IPS DF 6.9 (cell line): Measurements from ENCODE around the gene GBF1.

Experiments used
- DNase-seq: peaks from one replicate; pipeline ENCODE4 v3.0.0-alpha.2; 2013; ENCODE audit warnings: low read depth, low spot score
- H3K27ac ChIP-seq: one replicate; pipeline ENCODE4 v1.5.1; 2013; ENCODE audit warnings: low read length, control low read depth
- H3K27me3 ChIP-seq: 2 replicates; pipeline ENCODE4 v1.6.1; 2013; ENCODE audit warnings: mild to moderate bottlenecking, low read length; ENCODE audit not compliant: control insufficient read depth, insufficient read depth
- H3K36me3 ChIP-seq: 2 replicates; pipeline ENCODE4 v1.6.1; 2013; ENCODE audit warnings: low read length; ENCODE audit not compliant: control insufficient read depth, insufficient read depth
- H3K4me1 ChIP-seq: 2 replicates; pipeline ENCODE4 v1.6.1; 2013; ENCODE audit warnings: low read length; ENCODE audit not compliant: control insufficient read depth, insufficient read depth
- H3K4me3 ChIP-seq: 2 replicates; pipeline ENCODE4 v1.5.1; 2013; ENCODE audit warnings: mild to moderate bottlenecking, low read length
- H3K9me3 ChIP-seq: 2 replicates; pipeline ENCODE4 v1.6.1; 2013; ENCODE audit warnings: low read length, inconsistent platforms; ENCODE audit not compliant: control insufficient read depth, insufficient read depth
- whole genome bisulfite sequencing: extraction: QIAGEN DNeasy Blood & Tissue Kit; methylation state at CpG from one replicate; pipeline ENCODE4 v1.1.7; 2013; ENCODE audit warnings: mixed read lengths, missing lambda C conversion rate; ENCODE audit not compliant: insufficient read length, insufficient coverage; 5-methylcytosine and 5-hydroxymethylcytosine counted together

The GBF1 gene

DNA sequence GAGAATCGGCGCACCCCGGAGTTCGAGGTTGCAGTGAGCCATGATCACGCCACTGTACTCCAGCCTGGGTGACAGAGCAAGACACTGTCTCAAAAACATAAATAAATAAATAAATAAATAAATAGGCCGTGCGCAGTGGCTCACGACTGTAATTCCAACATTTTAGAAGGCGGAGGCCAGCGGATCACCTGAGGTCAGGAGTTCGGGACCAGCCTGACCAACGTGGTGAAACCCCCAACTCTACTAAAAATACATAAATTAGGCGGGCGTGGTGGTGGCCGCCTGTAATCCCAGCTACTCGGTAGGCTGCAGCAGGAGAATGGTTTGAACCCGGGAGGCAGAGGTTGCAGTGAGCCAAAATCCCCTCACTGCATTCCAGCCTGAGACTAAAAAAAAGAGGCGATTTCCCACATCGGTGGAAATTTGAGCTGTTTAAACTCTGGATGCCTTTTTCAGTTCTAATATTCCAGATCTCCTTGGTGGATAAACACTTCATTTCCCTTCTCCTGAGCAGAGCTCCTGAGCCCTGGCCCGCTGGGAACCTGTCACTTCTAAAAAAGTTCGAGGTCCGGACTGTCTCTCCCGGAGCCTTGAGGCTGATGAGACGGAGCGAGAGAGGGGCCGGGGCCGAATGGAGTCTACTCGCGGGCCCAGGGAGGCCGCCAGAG is 148.2 kb downstream of the GBF1 start:
- WGBS: no CpG with 5 or more reads among the region's 30 CpGs
- Histone ChIP-seq H3K4me1 (peaks cover 3% of the 10 kb centered on the region; the same call in 1 of the 2 replicates), H3K36me3 (no peaks in the 10 kb centered on the region), H3K4me3 (peak overlapping the region; percentile 55; the same call in 1 of the 2 replicates), H3K27me3 (peaks cover 5% of the 10 kb centered on the region; the same call in 1 of the 2 replicates), H3K27ac (no peak overlapping the region), H3K9me3 (no peaks in the 10 kb centered on the region)
- DNase-seq: no peak

DNA sequence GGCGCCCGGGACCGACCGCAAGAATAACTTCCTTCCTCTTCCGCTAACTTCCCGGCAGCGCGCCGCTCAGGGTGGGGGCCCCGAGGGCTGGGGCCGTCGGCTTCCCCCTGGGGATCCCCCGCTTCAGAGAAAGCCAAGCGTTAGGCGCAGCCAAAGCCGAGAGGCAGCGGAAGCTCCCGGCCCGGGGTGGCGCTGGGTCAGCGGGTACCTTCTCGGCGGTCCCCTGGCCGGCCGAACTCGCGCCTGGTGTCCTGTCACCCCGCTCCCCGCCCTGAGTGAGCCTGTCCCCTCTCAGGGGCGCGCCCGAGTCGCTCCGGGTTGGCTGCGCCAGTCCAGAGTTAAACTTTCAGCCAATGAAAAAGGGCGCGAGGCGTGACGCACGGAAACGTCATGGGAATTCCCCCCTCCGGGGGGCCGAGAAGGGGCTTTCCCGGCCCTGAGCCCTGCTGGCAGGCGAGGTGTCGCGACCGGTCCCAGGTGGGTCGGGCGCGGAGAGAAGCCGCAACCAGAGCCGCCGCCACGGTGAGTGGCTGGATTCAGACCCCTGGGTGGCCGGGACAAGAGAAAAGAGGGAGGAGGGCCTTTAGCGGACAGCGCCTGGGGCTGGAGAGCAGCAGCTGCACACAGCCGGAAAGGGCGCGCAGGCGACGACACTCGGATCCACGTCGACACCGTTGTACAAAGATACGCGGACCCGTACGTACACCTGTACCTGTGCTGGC is 148.9 kb downstream of the GBF1 start:
- H3K4me3 ChIP-seq: peak overlapping the region; percentile 55; the same call in 1 of the 2 replicates
- WGBS: no CpG with 5 or more reads among the region's 71 CpGs
- peaks cover 5% of the 10 kb centered on the region; the same call in 1 of the 2 replicates for H3K27me3 ChIP-seq
- H3K4me1 ChIP-seq: peaks cover 3% of the 10 kb centered on the region; the same call in 1 of the 2 replicates
- no peak for DNase-seq
- no peaks in the 10 kb centered on the region for H3K36me3 ChIP-seq
- H3K27ac ChIP-seq: no peak overlapping the region
- H3K9me3 ChIP-seq: no peaks in the 10 kb centered on the region

DNA sequence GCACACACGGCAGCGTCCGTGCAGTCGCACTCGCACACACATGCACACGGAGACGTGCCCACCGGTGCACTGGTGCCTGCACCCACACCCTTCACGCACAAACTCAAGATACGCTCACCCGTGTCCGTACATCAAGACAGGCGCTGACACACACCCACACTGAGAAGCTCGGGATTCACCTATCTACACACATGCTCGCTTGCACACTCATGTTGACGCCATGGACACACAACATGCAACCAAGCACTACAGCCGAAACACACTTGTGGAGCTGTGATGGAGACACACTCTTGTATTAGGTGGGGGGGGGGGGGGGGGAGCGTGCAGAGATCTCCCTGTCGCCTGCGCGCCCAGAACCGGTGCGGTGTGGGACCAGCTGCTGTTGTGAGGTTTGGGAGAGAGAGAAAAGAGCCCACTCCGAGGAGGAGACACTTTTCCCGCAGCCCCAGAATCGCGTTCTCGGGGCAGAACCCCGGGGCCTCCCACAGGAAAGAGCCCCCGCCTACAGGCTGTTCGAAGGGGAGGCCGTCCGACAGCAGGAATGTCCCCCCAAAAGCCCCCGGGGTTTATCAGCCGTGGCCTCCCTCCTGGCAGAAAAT is 149.6 kb downstream of the GBF1 start:
- no peak for DNase-seq
- WGBS: no CpG with 5 or more reads among the region's 35 CpGs

DNA sequence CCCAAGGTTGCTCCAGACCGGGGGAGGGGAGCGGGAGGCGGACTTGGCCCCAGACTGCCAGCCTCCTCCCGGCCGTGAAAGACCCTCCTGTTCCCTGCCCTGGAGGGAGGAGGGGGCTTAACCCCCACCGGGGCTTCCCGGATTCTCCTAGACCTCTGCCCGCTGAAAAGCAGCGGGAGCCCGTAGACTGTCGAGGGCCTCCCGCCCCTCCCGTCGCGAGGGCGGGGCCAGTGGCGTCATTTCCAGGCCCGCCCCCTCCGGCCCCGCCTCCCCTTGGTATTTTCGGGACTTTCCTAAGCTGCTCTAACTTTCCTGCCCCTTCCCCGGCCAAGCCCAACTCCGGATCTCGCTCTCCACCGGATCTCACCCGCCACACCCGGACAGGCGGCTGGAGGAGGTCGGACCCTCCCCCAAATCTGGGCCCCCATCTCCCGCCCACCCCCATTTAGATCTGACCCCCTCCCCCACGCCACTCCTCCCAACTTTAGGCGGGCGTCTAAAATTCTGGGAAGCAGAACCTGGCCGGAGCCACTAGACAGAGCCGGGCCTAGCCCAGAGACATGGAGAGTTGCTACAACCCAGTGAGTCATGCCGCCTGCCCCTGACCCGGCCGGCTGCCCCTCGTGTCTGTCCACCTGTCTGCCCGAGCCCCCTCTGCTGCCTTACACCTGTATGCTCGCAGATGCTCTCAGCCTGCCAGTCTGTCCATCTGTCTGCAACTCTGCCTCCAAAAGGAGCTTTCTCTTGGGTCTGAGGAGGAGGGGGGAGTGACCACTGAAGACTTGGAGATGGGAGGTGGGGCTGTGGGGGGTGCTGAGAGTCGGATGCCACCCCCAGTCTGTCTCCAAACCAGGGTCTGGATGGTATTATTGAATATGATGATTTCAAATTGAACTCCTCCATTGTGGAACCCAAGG is 150.3 kb downstream of the GBF1 start, which contains the start of gene NFKB2:
TSS of gene NFKB2 (plus strand) at position 306 of the 917 bp plus-strand sequence. CDS start at position 561, 255 bp downstream.
- no peak for DNase-seq

More for the DNA sequence above, 149.6 kb downstream of the GBF1 start:
- H3K27me3 ChIP-seq: peaks cover 5% of the 10 kb centered on the region; the same call in 1 of the 2 replicates
- H3K4me3 ChIP-seq: peak overlapping the region; percentile 55; the same call in 1 of the 2 replicates
- no peaks in the 10 kb centered on the region; the same call in 1 of the 2 replicates for H3K36me3 ChIP-seq
- peaks cover 6% of the 10 kb centered on the region; the same call in 1 of the 2 replicates for H3K4me1 ChIP-seq
- no peak overlapping the region for H3K27ac ChIP-seq
- no peaks in the 10 kb centered on the region for H3K9me3 ChIP-seq

DNA sequence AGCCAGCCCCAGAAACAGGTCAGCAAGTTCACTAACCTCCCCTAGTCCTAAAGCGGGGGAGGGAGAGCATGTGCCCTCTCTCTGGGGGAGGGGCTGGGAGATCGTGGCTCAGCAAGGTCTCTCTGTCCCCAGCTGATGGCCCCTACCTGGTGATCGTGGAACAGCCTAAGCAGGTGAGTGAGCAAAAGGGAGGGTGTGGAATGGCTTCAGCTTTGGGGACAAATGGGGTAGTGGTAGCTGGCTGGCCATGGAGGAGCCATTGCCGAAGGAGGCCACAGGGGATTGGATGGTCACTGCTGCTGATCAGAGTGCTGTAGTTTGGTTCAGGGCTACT is 151.0 kb downstream of the GBF1 start:
- H3K4me3 ChIP-seq: peak overlapping the region; percentile 37; the same call in 1 of the 2 replicates
- H3K4me1 ChIP-seq: peaks cover 6% of the 10 kb centered on the region; the same call in 1 of the 2 replicates
- no peak overlapping the region for H3K27ac ChIP-seq
- DNase-seq: no peak
- H3K36me3 ChIP-seq: no peaks in the 10 kb centered on the region; the same call in 1 of the 2 replicates
- peaks cover 5% of the 10 kb centered on the region; the same call in 1 of the 2 replicates for H3K27me3 ChIP-seq
- WGBS: no CpG with 5 or more reads among the region's 4 CpGs
- H3K9me3 ChIP-seq: no peaks in the 10 kb centered on the region

More for the DNA sequence above, 150.3 kb downstream of the GBF1 start, which contains the start of gene NFKB2:
- no peaks in the 10 kb centered on the region for H3K9me3 ChIP-seq
- peaks cover 5% of the 10 kb centered on the region; the same call in 1 of the 2 replicates for H3K27me3 ChIP-seq
- WGBS: no CpG with 5 or more reads among the region's 42 CpGs
- H3K36me3 ChIP-seq: no peaks in the 10 kb centered on the region; the same call in 1 of the 2 replicates
- H3K4me3 ChIP-seq: peak within 1 kb of the TSS; percentile 55; the same call in 1 of the 2 replicates
- H3K4me1 ChIP-seq: peaks cover 6% of the 10 kb centered on the region; the same call in 1 of the 2 replicates
- no peak within 1 kb of the TSS for H3K27ac ChIP-seq

DNA sequence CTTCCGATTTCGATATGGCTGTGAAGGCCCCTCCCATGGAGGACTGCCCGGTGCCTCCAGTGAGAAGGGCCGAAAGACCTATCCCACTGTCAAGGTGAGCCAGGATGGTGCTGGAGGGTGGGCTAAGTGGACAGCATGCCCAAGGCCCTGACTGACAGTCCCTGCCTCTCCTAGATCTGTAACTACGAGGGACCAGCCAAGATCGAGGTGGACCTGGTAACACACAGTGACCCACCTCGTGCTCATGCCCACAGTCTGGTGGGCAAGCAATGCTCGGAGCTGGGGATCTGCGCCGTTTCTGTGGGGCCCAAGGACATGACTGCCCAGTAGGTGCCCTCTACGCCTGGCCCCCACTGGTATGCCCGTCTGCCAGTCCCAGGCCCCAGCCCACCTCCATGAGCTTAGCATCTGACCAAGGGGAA is 151.4 kb downstream of the GBF1 start:
- no peaks in the 10 kb centered on the region; the same call in 1 of the 2 replicates for H3K36me3 ChIP-seq
- H3K4me1 ChIP-seq: peaks cover 6% of the 10 kb centered on the region; the same call in 1 of the 2 replicates
- WGBS: no CpG with 5 or more reads among the region's 12 CpGs
- DNase-seq: no peak
- H3K9me3 ChIP-seq: no peaks in the 10 kb centered on the region
- H3K27ac ChIP-seq: no peak overlapping the region
- H3K4me3 ChIP-seq: no peak overlapping the region
- peaks cover 5% of the 10 kb centered on the region; the same call in 1 of the 2 replicates for H3K27me3 ChIP-seq

DNA sequence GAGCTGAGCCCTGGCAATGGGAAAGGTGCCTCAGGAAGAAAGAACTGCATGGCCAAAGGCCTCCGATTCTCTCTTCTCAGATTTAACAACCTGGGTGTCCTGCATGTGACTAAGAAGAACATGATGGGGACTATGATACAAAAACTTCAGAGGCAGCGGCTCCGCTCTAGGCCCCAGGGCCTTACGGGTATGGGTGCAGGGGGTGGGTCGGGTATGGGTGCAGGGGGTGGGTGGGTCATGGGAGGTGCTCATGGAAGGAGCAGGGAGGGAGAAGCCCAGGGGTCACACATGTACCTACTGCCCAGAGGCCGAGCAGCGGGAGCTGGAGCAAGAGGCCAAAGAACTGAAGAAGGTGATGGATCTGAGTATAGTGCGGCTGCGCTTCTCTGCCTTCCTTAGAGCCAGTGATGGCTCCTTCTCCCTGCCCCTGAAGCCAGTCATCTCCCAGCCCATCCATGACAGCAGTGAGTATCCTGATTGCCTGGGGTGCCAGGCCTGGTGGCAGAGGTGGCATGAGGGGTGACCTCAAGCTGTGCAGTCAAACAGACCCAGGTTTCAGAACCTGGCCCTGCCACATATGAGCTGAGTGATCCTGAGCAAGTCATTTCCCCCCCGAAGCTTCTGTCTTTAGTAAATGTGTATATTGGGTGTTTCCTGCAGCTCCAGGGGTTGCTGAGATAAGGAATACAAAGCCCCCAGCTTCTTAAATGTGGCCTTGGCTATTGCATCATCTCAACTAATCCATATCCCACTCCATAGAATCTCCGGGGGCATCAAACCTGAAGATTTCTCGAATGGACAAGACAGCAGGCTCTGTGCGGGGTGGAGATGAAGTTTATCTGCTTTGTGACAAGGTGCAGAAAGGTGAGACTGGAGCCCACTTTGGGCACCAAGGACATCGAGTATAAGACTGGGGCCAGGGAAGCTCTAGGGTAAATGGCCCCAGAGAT is 152.2 kb downstream of the GBF1 start:
- WGBS: no CpG with 5 or more reads among the region's 14 CpGs
- H3K27me3 ChIP-seq: peaks cover 5% of the 10 kb centered on the region; the same call in 1 of the 2 replicates
- no peak overlapping the region for H3K27ac ChIP-seq
- H3K9me3 ChIP-seq: no peaks in the 10 kb centered on the region
- H3K36me3 ChIP-seq: no peaks in the 10 kb centered on the region; the same call in 1 of the 2 replicates
- DNase-seq: no peak
- no peak overlapping the region for H3K4me3 ChIP-seq
- peaks cover 6% of the 10 kb centered on the region; the same call in 1 of the 2 replicates for H3K4me1 ChIP-seq

DNA sequence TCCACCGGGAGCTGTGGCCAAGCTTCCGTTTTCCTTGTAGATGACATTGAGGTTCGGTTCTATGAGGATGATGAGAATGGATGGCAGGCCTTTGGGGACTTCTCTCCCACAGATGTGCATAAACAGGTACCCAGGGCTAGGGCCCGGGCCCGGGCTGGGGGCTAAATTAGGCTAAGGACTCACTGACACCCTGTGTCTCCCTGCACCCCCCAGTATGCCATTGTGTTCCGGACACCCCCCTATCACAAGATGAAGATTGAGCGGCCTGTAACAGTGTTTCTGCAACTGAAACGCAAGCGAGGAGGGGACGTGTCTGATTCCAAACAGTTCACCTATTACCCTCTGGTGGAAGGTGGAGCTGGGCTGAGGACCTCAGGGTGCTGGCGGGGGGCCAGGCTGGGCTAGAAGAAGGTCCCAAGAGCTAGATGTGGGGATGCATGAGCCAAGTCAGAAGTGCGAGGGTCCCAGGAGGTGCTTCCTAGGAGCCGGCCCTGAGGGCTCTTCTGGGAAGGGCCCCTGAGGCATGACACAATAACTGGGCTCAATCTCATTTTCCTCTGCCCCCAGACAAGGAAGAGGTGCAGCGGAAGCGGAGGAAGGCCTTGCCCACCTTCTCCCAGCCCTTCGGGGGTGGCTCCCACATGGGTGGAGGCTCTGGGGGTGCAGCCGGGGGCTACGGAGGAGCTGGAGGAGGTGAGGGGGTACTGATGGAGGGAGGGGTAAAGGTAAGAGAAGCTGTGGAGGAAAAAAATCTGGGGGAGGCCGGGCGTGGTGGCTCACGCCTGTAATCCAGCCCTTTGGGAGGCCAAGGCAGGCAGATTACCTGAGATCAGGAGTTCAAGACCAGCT is 153.1 kb downstream of the GBF1 start:
- no CpG with 5 or more reads among the region's 21 CpGs for WGBS
- DNase-seq: no peak
- no peaks in the 10 kb centered on the region; the same call in 1 of the 2 replicates for H3K36me3 ChIP-seq
- no peaks in the 10 kb centered on the region for H3K9me3 ChIP-seq
- no peak overlapping the region for H3K4me3 ChIP-seq
- H3K4me1 ChIP-seq: peaks cover 6% of the 10 kb centered on the region; the same call in 1 of the 2 replicates
- H3K27me3 ChIP-seq: peaks cover 4% of the 10 kb centered on the region; the same call in 1 of the 2 replicates
- H3K27ac ChIP-seq: no peak overlapping the region
